ENCODE results near the gene KCNAB1. TPM values are rescaled to one million over a fixed set of nuclear protein-coding genes. Genes with fewer than 3 reads are reported as not detected.
"Not testable (repeated sequence)": the region's sequence is repeated elsewhere in the genome, so short reads cannot be mapped to it uniquely, and the experiment has no call there.

KCNAB1 gene
- total RNA-seq, 2 donors from 2014 or later: 0.49 to 0.81 TPM

GRCh38 chr3:156135921-156136638 lies 15.7 kb downstream of the KCNAB1 start:
- Mint-ChIP-seq H3K4me3 (no peak overlapping the region), H3K4me1 (peaks cover 6% of the 10 kb centered on the region)
- WGBS, 2 experiments (ENCODE audit: insufficient coverage in 1 of 2, insufficient read length in 1 of 2): 87 to 100% methylated on average over 1 to 2 of the region's 2 CpGs

GRCh38 chr3:156137397-156137796 lies 17.0 kb downstream of the KCNAB1 start:
- H3K4me1 Mint-ChIP-seq; H3K4me1 ChIP-seq (ENCODE audit: control insufficient read depth, insufficient read depth, low read length); H3K36me3 ChIP-seq (ENCODE audit: control insufficient read depth, insufficient read depth, low read length); H3K27ac Mint-ChIP-seq; H3K27ac ChIP-seq (ENCODE audit: low read depth, low read length); H3K9ac ChIP-seq (ENCODE audit: extremely low read depth, low read length, poor library complexity, severe bottlenecking); H3K9me3 Mint-ChIP-seq; DNase-seq; H3K36me3 Mint-ChIP-seq (ENCODE audit: low read depth); H3K4me3 Mint-ChIP-seq; H3K4me3 ChIP-seq (ENCODE audit: low read length); H3K9me3 ChIP-seq (ENCODE audit: control insufficient read depth, low read length); H3K27me3 Mint-ChIP-seq (ENCODE audit: insufficient read depth): not testable (repeated sequence)
- WGBS, 2 experiments (ENCODE audit: insufficient coverage in 1 of 2, insufficient read length in 1 of 2): 85% methylated on average over 5 of the region's 8 CpGs; no CpG with 5 or more reads in 1 of the 2 experiments
- peaks cover 26% of the 10 kb centered on the region for H3K27me3 ChIP-seq (ENCODE audit: control insufficient read depth, insufficient read depth, low read length, poor library complexity, severe bottlenecking)

More at GRCh38 chr3:156135921-156136638, 15.7 kb downstream of the KCNAB1 start:
- DNase-seq: no peak
- H3K36me3 Mint-ChIP-seq (ENCODE audit: low read depth): no peaks in the 10 kb centered on the region
- H3K9me3 Mint-ChIP-seq: no peaks in the 10 kb centered on the region
- peak; percentile 75 for TF ChIP-seq CTCF (conservative IDR thresholded peaks at IDR 0.05)
- H3K27me3 ChIP-seq (ENCODE audit: control insufficient read depth, insufficient read depth, low read length, poor library complexity, severe bottlenecking): peaks cover 22% of the 10 kb centered on the region
- H3K9me3 ChIP-seq (ENCODE audit: control insufficient read depth, low read length): no peaks in the 10 kb centered on the region
- peaks cover 3% of the 10 kb centered on the region for H3K4me1 ChIP-seq (ENCODE audit: control insufficient read depth, insufficient read depth, low read length)
- no peaks in the 10 kb centered on the region for H3K36me3 ChIP-seq (ENCODE audit: control insufficient read depth, insufficient read depth, low read length)
- peaks cover 2% of the 10 kb centered on the region for H3K27me3 Mint-ChIP-seq (ENCODE audit: insufficient read depth)
- no peak overlapping the region for H3K4me3 ChIP-seq (ENCODE audit: low read length)
- H3K27ac Mint-ChIP-seq: no peak overlapping the region
- H3K27ac ChIP-seq (ENCODE audit: low read depth, low read length): no peak overlapping the region
- H3K9ac ChIP-seq (ENCODE audit: extremely low read depth, low read length, poor library complexity, severe bottlenecking): no peak overlapping the region

- H3K36me3 Mint-ChIP-seq (ENCODE audit: low read depth): no peaks in the 10 kb centered on the region
- Histone ChIP-seq H3K4me1 (ENCODE audit: control insufficient read depth, insufficient read depth, low read length) (peaks cover 10% of the 10 kb centered on the region), H3K4me3 (ENCODE audit: low read length) (no peak overlapping the region), H3K27ac (ENCODE audit: low read depth, low read length) (no peak overlapping the region), H3K27me3 (ENCODE audit: control insufficient read depth, insufficient read depth, low read length, poor library complexity, severe bottlenecking) (peaks cover 39% of the 10 kb centered on the region), H3K9ac (ENCODE audit: extremely low read depth, low read length, poor library complexity, severe bottlenecking) (no peak overlapping the region), H3K36me3 (ENCODE audit: control insufficient read depth, insufficient read depth, low read length) (no peaks in the 10 kb centered on the region), H3K9me3 (ENCODE audit: control insufficient read depth, low read length) (no peaks in the 10 kb centered on the region)
- H3K4me3 Mint-ChIP-seq: no peak overlapping the region
- TF ChIP-seq CTCF (conservative IDR thresholded peaks at IDR 0.05): no peak
- no peaks in the 10 kb centered on the region for H3K9me3 Mint-ChIP-seq
- no peak for DNase-seq
- H3K27ac Mint-ChIP-seq: no peak overlapping the region
- 90 to 92% methylated on average over 2 to 3 of the region's 3 CpGs for WGBS, 2 experiments (ENCODE audit: insufficient coverage in 1 of 2, insufficient read length in 1 of 2)
- H3K27me3 Mint-ChIP-seq (ENCODE audit: insufficient read depth): peaks cover 13% of the 10 kb centered on the region
- H3K4me1 Mint-ChIP-seq: peaks cover 18% of the 10 kb centered on the region
Measured at GRCh38 chr3:156140001-156140595, 19.7 kb downstream of the KCNAB1 start.

Measured in endodermal cell (in vitro differentiated cells).